ENCODE results near the gene MASP1. TPM values are rescaled to one million over a fixed set of nuclear protein-coding genes. Genes with fewer than 3 reads are reported as not detected.

MASP1 gene
- total RNA-seq, 4 donors from 2014 or later: 1.6 to 16.7 (median 2.4) TPM

DNA sequence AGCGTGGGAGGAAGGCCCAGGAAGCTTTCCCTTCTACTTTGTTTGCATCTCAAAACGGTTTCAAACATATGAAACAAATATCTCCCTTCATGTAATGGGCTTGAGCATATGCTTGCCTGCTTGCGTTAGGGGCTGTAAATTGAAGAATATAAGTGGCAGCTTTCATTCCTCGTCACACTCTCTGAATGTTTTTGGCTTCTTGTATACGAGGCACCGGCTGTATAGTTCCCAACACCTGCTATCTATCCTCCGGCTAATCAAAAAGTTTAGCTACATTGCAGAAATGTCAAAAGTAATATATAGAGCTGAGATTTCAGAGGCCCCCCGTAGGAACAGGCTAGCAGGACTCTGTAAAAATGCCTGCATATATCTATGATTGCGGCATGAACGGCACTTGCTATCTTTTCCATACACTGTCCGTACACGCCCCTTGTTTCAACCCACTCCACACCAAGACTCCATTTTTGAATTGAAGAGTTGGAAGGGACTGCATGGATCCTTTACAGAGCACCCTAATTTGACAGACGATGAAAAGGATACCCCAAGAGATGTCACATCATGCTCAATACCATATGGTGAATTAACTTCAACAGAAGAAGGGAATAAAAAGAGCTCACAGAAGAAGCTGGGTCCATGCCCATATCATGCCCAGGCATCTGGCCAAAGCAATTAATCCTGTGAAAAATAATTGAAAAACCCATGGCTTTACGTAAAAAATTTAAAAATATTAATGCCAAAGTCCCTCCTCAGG, 2.5 kb downstream of the MASP1 start:
- intact Hi-C loops (cut with DNase I; ENCODE audit: low total_unique reads): no loop called here
- no peak overlapping the region for H3K4me3 ChIP-seq (ENCODE audit: low read depth, poor library complexity, severe bottlenecking)
- no peak for DNase-seq (ENCODE audit: low spot score in 2 of 2)
- 66 to 72% methylated on average over 14 of the region's 14 CpGs for WGBS, 2 donors
- TF ChIP-seq, protein P1, sequence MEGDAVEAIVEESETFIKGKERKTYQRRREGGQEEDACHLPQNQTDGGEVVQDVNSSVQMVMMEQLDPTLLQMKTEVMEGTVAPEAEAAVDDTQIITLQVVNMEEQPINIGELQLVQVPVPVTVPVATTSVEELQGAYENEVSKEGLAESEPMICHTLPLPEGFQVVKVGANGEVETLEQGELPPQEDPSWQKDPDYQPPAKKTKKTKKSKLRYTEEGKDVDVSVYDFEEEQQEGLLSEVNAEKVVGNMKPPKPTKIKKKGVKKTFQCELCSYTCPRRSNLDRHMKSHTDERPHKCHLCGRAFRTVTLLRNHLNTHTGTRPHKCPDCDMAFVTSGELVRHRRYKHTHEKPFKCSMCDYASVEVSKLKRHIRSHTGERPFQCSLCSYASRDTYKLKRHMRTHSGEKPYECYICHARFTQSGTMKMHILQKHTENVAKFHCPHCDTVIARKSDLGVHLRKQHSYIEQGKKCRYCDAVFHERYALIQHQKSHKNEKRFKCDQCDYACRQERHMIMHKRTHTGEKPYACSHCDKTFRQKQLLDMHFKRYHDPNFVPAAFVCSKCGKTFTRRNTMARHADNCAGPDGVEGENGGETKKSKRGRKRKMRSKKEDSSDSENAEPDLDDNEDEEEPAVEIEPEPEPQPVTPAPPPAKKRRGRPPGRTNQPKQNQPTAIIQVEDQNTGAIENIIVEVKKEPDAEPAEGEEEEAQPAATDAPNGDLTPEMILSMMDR (IDR thresholded peaks at IDR 0.05): no peak
- TF ChIP-seq POLR2A (IDR thresholded peaks at IDR 0.05): no peak

DNA sequence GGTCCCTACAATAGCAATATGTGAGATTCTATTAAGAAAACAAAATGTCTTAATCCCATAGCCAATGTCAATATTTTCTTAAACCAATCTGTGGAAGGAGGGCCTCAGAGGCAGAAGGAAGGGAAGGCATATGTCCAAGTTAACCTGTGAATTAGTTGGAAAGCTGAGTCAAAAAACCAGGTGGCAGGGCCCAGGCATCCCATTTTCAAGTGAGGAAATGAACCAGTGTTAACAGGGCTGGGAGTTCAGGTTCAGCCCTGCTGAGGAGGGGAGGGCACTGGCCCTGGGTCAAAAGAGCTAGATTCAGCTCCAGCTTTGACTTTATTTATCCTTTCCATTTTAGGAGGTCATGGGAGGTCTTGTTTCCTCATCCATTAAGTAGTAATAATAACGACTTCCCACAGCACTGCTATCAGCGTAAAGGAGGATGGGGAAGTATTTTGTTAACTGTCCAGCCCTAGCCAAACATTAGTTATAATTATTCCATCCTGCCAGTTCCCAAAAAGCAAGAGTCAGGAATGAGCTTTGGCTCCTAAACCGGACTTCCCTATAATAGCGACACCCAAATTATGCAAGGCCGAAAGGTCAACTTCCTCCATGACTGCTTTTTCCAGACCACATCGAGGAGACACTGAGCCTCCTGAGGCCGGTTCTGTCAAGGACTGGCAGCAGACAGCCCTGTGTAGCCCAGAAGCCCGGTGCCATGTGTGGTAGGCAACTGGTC, 3.2 kb downstream of the MASP1 start:
- no peak for TF ChIP-seq POLR2A (IDR thresholded peaks at IDR 0.05)
- TF ChIP-seq, protein P1 (IDR thresholded peaks at IDR 0.05): no peak
- DNase-seq (ENCODE audit: low spot score in 2 of 2): no peak
- intact Hi-C loops (cut with DNase I; ENCODE audit: low total_unique reads): no loop called here
- 48 to 53% methylated on average over 8 of the region's 8 CpGs for WGBS, 2 donors
- no peak overlapping the region for H3K4me3 ChIP-seq (ENCODE audit: low read depth, poor library complexity, severe bottlenecking)

DNA sequence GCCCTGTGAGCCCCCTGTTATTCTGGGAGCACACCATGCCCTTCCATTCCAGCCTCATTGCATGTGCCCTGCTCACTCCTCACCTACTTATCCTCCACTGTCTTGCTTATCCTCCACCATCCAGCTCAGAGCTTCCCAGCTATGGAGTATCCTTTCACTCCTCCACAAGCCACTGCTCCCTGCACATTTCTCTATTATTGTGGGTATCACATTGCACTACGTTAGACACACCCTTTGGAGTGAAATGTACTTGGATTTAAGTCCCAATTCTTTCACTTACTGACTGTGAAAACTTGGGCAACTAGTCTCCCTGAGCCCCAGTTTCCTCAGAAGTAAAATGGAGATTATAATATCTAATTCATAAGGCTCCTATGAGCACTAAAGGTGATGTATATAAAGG, 4.3 kb downstream of the MASP1 start:
- TF ChIP-seq, protein P1 (IDR thresholded peaks at IDR 0.05): no peak
- no peak for TF ChIP-seq POLR2A (IDR thresholded peaks at IDR 0.05)
- intact Hi-C loops (cut with DNase I; ENCODE audit: low total_unique reads): no loop called here
- no peak overlapping the region for H3K4me3 ChIP-seq (ENCODE audit: low read depth, poor library complexity, severe bottlenecking)
- no peak for DNase-seq (ENCODE audit: low spot score in 2 of 2)
- WGBS, 2 donors: 50 to 52% methylated on average over 1 of the region's 1 CpG

DNA sequence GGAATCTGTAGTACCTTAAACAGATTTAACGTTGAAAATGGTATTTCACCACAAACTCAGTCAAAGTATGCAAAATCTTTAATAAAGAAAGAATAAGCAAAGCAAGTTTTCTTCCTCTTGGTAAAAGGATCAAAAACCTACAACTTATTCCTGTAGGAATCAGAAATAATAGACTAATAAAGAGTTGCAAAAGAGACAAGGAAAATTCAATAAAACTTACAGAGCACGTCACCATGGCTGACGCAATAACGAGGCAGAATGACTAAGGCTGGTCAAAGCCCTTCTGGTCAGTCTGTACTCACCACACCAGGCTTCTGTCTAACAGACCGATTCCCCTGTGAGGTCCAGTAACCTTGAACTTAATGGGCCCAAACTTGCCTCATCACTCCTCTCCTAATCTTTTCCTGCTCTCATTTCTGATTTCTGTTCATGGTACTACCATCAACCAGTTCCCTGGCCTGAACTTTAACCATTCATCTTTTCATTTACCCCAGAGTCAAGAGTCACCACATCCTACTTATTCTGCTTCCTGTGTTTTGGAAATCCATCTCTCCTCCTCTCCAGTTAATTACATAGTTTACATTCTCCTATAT, 5.0 kb downstream of the MASP1 start:
- intact Hi-C loops (cut with DNase I; ENCODE audit: low total_unique reads): no loop called here
- TF ChIP-seq, protein P1 (IDR thresholded peaks at IDR 0.05): no peak
- TF ChIP-seq POLR2A (IDR thresholded peaks at IDR 0.05): no peak
- DNase-seq (ENCODE audit: low spot score in 2 of 2): no peak
- no peak overlapping the region for H3K4me3 ChIP-seq (ENCODE audit: low read depth, poor library complexity, severe bottlenecking)
- 80 to 88% methylated on average over 5 of the region's 5 CpGs for WGBS, 2 donors

DNA sequence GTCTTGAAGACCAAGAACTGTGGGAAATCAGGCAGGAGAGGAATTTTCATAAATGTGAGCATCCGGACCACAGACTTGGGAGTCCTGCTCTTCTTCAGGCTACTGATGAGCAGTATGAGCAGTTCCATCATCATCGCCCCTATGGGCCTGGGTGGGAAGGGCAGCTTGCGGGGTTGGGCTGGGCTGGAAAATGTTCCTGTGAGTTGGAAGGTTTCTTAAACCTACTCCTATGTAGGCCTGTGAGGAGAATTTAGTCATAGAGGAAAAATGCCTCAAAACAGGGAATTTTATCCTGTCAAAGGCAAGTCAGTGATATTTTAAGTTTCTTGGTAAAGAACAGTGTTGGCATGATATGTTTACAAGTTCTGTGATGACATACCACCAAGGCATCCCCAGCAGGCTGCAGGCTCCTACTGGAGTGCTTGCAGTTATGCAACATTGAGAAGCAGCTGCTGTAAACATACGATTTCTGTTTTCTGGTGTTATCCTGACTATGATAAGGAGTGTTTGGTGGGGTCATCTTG, 10.3 kb downstream of the MASP1 start:
- no peak for TF ChIP-seq POLR2A (IDR thresholded peaks at IDR 0.05)
- TF ChIP-seq, protein P1 (IDR thresholded peaks at IDR 0.05): no peak
- intact Hi-C loops (cut with DNase I; ENCODE audit: low total_unique reads): no loop called here
- WGBS, 2 donors: 57 to 66% methylated on average over 4 of the region's 4 CpGs
- H3K4me3 ChIP-seq (ENCODE audit: low read depth, poor library complexity, severe bottlenecking): no peak overlapping the region
- no peak for DNase-seq (ENCODE audit: low spot score in 2 of 2)

All from lower leg skin (tissue), 4 donors.